Activated CD4-positive, CD25-positive, alpha-beta regulatory T cell treated with anti-CD3 and anti-CD28 coated beads, Interleukin-2, amount 50 U/mL, for 72 hours (primary cell): ENCODE results near the gene CRYBB2.
"Not testable (repeated sequence)": the region's sequence is repeated elsewhere in the genome, so short reads cannot be mapped to it uniquely, and the experiment has no call there.

Source experiments
- DNase-seq: peaks from one replicate; pipeline ENCODE4 v3.0.0; 2021

The CRYBB2 gene

DNA sequence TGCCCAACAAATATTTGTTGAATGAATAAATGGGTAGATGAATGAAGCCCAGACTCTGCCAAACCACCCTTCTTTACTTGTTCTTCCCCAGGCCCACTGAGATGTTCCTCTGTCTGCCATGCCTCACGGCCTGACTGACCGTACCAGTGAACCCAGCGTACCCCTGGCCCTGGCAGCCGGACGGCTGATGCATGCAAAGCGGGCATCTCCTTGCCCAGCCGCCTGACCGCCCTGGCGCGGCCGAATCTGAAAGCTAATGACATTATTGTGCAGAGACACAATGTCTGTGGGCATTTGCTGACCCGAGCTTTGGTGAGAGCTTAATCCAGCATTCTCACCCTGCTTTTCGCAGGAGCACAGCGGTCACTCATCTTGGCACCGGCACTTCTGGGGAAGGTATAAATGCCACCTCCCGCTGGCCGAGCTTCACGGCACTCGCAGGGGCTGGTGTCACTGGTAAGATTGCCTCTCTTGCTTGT lies at the start of gene CRYBB2:
TSS of gene CRYBB2 (plus strand) at position 429 of the 479 bp plus-strand sequence. CDS start 1,791 bp downstream, outside the sequence.
- DNase-seq = no peak

GRCh38 chr22:25170426-25170980 lies 48.9 kb upstream of the CRYBB2 start:
- no peak for DNase-seq

- no peak for DNase-seq
Observed at GRCh38 chr22:25172153-25172552, 47.3 kb upstream of the CRYBB2 start.

DNA sequence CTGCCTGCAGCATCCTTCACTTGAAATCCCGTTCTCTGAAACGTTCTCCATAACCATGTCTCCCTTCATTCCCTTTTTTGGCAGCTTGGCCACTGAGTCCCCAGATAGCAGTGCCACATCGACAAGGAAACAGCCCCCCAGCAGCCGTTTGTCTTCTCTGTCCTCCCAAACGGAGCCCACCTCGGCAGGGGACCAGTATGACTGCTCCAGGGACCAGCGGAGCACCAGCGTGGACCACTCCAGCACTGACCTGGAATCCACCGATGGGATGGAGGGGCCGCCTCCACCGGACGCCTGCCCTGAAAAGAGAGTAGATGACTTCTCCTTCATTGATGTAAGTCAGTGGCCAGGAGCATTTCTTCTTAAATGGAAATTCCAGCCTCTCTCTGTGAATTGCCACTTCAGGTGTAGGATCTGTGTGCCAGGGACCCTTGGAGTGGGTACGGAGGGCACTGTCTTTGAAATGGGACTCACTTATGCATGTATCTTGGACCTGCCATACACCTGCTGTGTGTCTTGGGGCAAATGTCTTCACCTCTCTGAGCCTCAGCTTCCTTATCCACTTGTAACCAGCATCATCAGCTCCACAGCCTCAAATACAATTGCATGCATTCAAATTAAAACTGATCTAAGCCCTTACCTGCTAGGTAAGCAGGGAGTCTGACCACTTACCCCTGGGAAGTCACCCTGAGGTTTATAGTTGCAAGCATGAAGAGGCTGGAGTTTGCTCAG lies 45.1 kb upstream of the CRYBB2 start:
- no peak for DNase-seq

GRCh38 chr22:25174888-25175411 lies 44.5 kb upstream of the CRYBB2 start:
- DNase-seq = no peak

GRCh38 chr22:25176175-25176574 lies 43.3 kb upstream of the CRYBB2 start:
- DNase-seq = no peak

GRCh38 chr22:25176799-25177198 lies 42.6 kb upstream of the CRYBB2 start:
- no peak for DNase-seq

- no peak for DNase-seq
Observed at GRCh38 chr22:25177226-25177625, 42.2 kb upstream of the CRYBB2 start.

DNA sequence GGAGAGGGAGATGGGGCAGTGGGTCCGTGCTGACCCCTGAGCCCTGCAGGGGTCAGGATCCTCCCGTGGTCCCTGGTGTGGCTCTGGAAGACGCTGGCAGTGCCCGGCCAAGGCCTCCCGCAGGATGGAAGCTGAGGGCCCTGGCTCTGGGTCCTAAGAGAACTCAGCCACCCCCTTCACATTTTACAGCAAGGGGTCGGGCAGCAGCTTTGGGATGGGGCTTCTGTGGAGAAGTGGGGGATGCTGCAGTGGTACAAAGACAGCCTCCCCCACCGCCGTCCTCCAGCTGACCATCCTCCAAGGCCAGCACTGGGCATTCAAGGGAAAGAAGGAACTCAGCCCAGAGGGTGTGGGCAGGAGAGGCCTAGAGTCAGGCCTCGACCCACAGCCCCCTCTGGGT lies 41.5 kb upstream of the CRYBB2 start:
- DNase-seq = no peak

DNA sequence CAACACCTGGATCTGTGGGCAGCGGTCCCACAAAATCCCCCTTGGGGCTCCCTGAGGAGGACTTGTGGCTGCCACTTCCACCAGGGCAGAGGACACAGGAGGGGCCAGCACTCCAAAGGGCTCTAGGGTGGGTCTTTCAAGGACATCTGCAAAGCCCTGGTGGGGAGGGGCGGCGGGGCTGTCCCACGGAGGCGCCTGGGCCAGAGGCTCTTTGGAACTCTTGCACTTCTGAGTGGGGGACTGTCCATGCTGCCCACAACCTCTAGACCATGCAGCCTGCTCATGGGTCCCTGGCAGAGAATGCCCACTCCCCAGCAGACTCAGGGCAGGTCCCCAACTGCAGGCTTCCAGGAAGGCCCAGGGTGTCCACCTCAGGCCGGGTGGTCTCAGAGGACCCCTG lies 41.1 kb upstream of the CRYBB2 start:
- DNase-seq = not testable (repeated sequence)

DNA sequence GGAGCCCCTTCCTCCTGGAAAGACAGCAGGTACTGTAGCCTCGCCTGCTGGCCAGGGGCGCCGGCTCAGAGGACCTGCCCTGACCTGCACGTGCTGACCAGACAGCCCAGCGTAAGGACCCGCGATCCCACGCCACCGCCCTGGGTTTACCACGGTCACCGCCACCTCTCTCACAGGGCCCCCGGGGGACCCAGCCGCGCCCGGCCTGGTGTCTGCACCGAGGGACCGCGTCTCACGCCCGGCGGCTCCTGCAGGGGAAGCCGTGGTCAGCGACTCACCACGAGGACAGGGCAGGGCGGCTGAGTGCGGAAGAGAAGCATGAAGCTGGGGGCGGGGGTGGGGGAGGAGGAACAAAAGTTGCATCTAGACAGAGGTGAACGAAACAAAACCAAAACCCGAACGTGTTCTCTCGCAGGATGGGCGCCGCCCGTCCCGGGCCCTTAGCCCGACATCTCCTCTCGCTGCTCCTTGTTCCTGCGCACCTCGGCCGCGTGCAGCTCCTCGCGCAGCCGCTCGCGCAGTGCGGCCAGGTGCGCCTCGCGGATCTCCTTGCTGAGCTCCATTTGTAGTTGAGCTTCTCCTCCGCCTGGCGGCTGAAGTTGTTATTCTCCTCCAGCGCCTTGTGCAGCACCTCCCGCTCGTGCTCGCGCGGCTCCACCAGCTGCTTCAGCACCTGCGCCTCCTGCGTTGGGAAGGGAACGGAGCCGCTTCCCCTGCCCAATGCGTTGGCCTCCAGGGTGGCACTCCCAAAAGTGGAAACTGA lies 40.4 kb upstream of the CRYBB2 start:
- DNase-seq = not testable (repeated sequence)

DNA sequence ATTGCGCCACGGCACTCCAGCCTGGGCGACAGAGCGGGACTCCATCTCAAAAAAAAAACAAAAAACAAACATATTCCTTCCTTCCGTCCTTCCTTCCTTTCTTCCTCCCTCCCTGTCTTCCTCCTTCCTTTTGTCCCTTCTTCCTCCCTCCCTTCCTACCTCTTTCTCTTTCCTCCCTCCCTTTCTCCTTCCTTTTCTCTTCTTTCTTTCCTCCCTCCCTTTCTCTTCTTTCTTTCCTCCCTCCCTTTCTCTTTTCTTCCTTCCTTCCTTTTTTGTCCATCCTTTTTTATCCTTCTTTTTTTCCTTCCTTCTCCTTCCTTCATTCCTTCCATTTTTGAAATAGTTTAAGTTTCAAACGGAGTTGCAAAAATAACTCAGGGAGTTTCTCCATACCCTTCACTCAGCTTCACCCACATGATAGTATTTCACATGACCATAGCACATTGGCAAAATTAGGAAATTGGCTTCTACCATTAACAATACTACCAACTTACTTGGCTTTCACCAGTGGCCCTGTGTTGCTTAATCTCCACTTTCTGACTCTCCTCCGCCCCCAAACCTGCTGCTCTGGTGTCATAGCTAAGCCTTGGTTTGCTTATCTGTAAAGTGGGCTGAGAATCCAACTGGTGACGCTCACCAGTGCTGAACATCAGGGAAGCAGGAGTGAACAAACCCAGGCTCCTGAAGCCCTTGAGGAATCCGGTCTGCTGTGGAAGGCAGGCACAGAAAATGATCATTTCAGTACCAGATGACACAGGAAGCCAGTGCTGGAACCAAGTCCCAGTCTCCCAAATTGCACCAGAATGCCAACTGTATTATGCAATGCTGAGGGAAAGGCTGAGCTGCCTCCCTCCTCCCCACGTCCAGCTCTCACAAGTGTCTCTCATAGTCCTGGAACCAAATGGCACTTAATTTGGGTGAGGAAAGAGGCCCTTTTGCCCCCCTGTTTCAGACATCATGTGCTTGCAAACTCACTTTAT lies 37.0 kb upstream of the CRYBB2 start:
- no peak for DNase-seq

- no peak for DNase-seq
Observed at GRCh38 chr22:25183949-25184619, 35.4 kb upstream of the CRYBB2 start.

GRCh38 chr22:25186140-25186539 lies 33.3 kb upstream of the CRYBB2 start:
- no peak for DNase-seq

GRCh38 chr22:25187469-25187868 lies 32.0 kb upstream of the CRYBB2 start:
- DNase-seq = no peak

DNA sequence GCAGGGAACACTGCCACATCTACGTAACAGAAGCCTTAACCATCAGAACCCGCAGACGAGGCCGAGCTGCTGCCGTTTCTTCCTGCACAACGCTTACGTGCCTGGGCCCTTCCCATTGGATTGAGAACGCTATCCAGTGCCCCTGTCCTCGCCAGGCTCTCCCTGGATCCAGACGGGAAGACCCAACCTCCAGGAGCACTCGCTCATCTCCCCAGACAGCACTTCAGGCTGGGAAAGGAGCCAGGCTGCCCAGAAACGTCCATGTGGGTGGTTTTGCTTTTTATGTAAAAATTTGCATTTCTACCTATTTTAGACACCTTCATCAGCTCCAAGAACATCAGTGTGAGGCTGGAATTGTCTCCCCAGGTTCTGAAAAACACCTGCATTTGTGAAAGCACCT lies 27.0 kb upstream of the CRYBB2 start:
- no peak for DNase-seq

DNA sequence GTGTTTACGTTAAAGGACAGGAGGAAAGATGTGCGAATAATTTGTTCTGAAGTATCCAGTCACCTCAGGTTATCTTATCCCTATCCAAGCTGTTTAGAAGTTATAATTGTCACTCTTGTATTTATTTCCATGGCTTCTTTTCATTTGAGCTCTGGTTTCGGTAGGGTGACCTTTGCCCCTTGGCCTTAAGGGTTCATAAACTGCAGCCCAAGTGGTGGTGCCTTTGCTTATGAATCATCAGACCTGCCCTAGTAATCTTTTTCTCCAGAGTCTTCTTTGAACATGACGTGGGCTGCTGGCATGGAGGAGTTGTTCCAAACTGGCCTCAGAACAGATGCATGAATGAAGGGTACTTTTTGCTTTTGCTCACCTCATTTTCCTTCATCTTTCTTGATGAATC lies 26.3 kb upstream of the CRYBB2 start:
- DNase-seq = no peak

- no peak for DNase-seq
Observed at GRCh38 chr22:25193548-25193947, 25.9 kb upstream of the CRYBB2 start.

DNA sequence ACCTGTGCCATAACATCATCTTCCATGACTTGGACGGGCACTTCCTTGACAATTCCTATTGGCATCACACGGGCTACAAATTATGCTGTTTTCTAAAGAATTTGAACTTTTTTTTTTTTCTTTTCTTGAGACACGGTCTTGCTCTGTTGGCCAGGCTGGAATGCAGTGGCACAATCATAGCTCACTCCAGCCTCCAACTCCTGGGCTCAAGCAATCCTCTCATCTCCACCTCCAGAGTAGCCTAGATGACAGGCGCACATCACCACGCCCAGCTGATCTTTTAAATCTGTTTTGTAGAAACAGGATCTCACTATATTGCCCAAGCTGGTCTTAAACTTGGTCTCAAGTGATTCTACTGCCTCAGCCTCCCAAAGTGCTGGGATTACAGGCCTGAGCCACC lies 23.1 kb upstream of the CRYBB2 start:
- DNase-seq = no peak

DNA sequence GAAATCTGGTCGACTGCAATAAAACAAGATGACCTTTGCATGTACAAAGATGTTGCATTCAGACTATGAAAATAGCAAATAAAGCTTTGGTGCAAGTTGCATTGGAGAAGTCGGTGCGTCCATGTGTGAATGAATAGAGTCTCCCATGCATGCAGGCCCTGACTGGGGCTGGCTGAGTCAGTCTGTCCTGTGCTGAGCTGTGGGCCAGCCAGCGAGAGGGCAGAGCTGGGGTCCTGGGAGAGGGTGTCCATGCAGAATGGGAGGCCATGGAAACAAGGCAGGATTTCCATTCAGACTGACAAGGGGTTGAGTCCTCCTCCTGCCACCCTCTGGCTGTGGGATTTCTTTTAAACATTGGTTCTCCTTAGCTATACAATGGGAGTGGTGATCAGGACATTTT lies 22.1 kb upstream of the CRYBB2 start:
- no peak for DNase-seq

- no peak for DNase-seq
Observed at GRCh38 chr22:25199731-25200520, 19.5 kb upstream of the CRYBB2 start, which contains the start of gene CRYBB3. TSS of gene CRYBB3 (plus strand) at chr22:25199858. CDS start at chr22:25201397, 1,539 bp downstream.
